GM18909 (cell line): ENCODE data around the gene SAE1.
"Not testable (repeated sequence)": the region's sequence is repeated elsewhere in the genome, so short reads cannot be mapped to it uniquely, and the experiment has no call there.

ENCODE experiments used
- ATAC-seq: cut with Tn5 transposase; IDR thresholded peaks from one replicate; pipeline ENCODE4 v1.9.1; 2021; ENCODE audit warnings: mild to moderate bottlenecking; ENCODE audit not compliant: unreplicated experiment, poor library complexity

SAE1 gene

DNA sequence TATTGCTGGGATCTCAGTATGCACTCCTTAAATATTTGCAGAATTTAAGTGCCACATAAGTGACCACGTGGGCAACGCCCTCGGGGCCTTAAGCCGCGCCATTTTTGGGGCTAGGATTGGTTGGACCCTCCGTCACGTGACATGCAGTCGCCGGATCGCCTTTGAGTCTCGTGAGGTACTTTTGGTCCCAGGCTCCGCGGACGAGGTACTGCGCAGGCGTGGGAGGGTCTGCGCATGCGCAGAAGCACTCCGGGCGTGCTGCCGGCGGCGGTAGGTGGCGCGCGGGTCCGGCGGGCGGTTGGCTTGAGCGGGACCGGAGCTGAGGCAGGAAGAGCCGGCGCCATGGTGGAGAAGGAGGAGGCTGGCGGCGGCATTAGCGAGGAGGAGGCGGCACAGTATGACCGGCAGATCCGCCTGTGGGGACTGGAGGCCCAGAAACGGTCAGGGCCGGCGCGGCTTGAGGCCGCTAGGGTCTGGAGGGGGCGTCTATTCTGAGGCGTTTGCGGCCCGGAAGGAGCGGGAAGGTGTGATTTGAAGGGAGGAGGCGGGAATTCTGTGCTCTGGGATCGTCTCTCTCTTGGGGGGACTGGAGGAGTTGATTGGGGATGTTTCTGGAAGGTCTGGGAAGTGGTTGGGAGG, at the start of gene SAE1:
TSS of gene SAE1 (plus strand) at position 247 of the 639 bp plus-strand sequence. CDS start at position 343, 96 bp downstream.
- ATAC-seq: peak; percentile 78

DNA sequence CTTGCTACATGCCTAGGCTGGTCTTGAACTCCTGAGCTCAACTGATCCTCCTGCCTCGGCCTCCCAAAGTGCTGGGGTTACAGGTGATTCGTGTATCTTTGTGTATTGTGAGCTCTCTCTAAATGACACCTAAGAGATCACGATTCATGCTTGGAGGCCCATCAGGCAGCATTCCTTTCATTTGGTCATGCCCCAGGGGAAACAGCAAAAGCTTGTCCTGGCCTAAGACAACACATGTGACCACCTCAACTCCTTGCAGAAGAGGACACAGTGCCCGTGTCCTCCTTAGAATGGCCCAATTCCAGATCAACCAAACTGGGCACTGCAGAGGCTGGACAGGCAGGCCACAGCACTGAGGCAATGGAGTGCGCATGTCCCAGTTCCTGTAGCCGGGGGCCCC, 49.5 kb upstream of the SAE1 start:
- ATAC-seq: no peak

DNA sequence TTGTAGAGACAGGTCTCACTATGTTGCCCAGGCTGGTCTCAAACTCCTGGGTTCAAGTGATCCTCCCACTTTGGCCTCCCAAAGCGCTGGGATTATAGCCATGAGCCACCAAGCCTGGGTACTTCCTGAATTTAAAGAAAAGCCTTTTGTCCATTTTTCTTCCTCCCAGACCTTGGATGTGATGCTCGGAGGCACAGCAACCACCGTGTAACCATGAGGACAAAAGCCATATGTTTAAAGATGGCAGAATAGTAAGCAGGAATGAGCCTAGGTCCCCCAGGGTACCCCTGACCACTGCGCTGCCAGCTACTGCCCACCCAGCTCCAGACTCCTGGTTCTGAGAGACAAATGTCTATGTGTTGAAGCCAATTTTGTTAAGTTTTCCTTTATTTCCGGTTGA, 48.1 kb upstream of the SAE1 start:
- ATAC-seq: no peak

DNA sequence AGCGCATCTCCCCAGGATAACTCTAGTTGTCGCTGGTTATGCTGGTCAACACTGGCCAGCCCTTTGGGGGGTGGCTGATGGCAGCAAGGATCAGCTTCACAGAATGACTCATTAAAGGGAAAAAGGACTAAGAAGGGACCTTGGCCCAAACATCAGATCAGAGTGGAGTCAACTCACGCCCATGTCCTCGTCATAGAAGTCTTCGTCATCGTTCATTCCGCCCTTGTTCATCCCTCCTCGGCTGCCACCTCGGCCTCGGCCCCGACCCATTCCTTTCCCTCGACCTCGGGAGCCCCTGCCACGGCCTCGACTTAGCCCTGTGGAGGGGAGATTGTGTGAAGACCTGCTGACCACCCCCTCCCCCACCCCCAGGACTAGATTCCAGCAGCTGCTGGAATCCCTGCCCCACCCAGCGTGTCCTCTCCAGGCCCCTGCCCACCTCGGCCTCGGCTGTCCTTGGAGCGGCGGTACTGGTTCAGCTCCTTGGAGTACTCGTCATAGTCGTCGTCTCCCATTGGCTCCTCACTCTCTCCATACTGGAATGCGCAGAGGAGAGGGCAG, 45.7 kb upstream of the SAE1 start:
- ATAC-seq: no peak

DNA sequence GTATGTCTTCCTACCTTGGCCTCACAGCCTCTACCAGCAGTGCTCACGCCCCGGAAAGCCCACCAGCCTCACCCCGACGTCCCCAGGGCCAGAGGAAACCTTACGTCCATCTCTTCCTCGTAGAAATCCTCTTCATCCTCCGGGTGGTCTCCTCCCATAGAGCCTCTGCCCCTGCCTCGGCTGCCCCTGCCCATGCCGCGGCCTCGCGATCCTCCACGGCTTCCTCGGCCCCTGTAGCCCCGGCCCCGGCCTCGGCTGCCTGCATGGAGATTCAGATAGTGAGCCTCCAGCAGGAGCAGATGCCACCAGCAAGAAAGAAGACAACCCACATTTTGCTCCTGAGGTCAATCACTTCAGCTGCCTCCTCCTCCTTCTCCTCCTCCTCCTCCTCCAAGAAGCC, 44.4 kb upstream of the SAE1 start:
- no peak for ATAC-seq

DNA sequence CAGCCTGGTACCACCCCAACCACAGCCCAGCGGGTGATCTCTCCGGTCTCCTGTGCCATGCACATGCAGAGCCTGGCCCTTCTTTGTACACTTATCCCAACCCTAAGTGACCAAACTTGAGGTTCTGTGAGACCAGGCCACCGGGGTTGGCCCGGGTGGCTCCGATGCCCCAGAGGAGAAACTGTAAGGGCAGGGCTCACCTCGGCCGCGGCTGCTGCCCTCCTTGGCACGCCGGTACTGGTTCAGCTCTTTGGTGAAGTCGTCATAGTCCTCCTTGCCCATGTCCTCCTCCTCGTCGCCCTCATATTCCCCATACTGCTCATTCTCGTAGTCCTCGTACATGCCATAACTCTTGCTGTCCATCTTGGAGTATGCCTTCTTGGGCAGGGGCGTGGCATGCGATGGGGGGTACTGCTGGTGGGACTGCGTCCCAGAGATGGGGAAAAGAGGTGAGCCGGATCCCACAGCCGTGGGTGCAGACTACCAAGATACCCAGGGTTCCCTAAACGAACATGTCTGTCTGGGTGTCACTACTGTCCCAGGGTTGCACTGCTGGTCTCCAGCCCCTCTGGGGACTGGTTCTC, 40.8 kb upstream of the SAE1 start:
- ATAC-seq: no peak

DNA sequence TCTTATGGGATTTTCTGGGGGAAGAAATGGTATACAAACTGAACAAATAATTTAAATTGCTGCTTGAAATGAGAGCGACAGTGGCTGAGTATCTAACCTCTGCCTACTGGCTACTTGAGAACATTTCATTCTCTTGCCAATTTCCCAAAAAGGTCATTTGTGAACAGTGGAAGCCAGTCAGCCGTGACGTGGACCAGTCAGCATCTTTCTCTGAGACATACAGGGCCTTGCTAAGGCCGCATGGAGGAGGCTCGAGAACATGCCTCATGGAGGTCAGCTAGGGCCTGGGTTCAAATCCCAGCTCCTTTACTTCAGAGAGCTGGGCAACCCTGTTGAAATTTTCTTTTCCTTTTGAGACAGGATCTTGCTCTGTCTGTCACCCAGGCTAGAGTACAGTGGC, 37.4 kb upstream of the SAE1 start:
- no peak for ATAC-seq

DNA sequence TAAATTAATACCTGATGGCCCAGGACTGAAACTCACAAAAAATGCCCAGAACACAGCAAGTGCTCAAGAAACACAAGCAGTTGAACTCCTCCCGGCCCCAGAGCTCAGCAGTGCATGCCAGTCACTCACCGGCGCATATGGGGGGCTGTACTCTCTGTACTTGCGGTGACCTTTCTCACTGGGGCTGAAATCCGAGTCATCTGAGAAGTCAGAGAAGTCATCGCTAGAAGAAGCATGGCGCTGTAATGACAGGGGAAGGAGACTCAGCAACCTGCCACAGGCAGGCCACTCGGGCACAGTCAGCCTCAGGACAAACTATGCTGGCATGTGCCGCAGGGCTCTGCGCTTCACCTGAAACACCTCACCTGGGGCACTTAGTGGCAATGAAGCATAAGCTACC, 36.8 kb upstream of the SAE1 start:
- no peak for ATAC-seq

DNA sequence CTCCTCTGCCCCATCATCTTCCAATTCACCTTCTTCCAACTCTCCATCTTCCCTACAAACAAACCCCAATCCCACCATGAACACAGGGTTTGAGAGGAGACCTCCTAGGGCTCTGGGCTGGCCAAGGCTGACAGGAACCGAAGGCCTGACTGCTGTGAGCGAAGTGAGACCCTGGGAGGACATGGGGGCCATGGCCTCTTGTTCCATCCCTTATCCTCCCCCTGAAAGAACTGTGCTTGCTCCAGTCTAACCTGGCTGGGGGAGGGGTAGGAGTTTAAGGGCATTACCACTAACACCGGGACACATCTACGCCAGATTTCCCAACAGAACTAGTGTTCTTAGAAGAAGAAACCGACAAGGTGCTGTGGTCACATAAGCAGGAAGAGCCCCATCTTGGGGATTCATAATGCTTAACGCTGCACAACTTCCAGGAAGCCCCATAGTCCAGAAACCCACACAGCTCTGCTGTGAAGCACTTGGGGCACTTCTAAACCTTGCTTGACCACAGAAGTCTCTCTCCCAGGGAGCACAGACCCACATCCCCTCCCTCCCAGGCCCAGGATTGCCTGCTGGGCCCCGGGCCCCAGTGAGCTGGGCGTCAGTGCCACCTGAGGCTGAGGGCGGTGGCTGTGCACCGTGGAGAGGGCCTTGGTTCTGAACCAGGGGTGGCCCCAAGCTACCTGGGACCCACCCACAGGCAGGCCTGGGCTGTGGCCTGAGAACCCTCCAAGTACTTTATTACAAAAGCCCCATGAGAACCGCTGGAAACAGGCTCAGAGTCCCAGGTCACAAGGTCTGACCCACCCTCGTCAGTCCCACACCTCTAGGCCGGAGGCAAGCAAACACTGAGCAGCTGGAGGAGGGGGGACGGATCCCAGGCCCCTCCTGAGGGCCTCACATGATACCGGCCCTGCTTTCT, 35.8 kb upstream of the SAE1 start:
- peak; percentile 46 for ATAC-seq

DNA sequence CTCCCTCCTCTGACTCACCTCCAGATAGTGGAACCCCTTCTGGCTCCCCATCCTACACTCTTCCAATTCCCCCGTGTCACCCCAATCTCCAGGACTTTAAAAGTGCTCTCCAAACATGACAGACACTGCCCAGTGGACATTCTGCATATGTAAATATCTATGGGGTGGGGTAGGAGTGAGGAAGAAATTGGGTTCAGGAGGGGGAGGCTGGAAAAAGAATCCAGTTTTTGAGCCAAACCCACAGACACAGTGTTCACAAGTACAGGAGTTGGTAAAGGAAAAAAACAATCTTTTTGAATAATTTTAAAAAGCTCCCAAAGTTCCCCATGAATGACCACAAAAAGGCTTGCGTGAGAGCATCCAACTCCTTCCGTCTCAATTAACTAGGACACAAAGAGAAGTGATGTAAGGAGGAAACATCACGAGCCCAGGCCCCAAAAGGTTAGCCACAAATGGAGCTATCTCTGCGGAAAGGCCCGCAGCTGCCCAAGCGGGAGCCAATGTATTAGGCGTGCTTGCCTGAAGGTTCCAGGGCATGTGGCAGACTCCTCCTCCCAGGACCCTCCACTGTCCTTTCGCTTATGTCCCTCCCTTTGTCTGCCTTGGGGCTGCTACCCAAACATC, 35.0 kb upstream of the SAE1 start:
- ATAC-seq: no peak

DNA sequence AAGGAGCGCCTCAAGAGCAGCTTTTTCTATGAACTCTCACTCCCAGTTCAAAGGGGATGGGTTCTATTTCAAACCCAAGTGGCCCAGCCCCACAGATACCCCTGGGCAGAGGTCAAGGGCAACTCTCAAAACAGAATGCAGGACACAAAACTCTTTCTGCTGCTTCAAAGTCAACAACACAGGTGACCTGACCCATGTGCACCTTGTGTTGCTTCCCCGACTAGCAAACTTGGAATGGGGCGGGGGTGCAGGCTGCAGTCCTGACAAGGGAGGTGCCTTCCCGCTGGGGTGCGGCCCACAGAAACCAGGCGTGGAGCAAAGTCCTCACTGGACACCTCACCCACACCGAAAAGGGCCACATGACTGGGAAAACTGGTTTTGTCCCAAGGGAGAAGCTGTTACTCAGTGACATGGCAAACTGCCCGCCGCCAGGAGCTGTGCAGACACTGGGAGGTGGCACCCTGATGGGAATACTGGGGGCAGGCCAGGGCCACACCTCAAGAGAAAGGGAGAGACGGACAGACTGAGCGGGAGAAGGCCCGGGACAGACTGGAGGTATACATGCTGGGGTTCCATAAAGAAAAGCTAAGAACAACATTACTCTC, 34.4 kb upstream of the SAE1 start:
- no peak for ATAC-seq

DNA sequence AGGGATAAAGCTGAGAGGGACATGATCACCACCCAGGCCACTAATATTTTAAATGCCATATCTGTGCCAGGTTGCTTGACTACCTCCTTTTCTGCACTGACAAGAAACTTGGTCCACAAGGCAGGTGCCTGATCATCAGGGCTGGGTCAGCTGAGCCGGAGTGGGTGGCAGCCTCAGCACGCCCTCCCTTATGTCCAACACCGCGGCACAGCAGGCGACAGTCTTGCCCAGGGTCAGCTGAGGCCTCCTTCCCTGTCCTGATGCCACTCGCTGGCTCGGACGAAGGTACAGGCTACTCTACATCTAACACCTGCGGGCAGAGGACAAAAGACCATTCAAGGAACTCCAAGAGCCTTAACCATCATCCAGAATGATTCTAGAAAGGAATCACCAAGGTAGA, 33.9 kb upstream of the SAE1 start:
- no peak for ATAC-seq

DNA sequence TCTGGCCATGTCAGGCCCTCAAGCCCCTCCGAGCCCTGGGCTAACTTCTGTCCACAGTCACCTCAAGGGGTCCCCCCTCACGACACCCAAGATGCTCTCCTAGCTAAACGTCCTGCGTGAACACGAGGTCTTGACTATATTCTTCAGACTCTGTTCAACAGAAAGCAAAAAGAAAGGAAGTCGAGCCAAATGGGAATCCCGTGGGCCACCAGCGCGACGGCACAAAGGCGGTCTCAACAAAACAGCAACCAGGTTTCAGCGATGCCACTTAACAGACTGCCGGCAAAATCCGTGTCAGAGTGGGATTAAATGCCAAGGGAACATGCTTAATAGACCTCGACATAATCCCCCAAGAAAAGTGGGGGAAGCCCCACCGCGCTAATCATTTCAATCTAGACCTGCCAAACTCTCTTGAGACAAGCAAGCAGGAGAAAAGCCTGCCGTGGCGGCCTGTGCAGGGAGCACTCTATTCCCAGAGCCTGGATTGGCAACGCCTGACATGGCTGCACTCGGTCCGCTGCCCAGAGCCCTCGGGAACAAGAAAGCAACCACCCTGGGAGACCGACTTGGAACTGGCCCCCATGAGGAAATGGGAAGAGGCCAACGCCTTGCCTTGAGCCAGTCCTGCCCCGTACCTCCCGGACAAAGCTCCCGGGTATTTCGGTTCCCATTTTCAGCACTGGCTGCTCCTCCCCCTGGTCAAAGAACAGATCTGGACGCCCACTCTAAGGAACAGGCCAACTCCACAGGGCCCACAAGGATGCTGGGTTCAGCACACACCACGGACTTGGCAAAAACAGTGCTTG, 33.0 kb upstream of the SAE1 start:
- ATAC-seq: no peak

DNA sequence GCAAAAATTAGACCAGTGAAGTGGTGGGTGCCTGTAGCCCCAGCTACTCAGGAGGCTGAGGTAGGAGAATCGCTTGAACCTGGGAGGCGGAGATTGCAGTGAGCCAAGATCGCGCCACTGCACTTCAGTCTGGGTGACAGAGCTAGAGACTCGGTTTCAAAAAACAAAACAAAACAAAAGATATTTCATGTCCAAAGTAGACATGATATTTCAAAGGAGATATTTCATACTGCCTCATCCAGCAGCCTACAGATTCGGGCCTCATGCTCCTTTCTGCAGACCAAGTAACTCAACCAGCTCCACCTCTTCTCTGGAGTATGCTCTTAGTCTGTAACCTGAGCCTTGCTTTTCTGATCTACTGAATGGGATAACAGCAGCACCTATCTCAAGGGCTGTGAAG, 32.0 kb upstream of the SAE1 start:
- ATAC-seq: no peak

DNA sequence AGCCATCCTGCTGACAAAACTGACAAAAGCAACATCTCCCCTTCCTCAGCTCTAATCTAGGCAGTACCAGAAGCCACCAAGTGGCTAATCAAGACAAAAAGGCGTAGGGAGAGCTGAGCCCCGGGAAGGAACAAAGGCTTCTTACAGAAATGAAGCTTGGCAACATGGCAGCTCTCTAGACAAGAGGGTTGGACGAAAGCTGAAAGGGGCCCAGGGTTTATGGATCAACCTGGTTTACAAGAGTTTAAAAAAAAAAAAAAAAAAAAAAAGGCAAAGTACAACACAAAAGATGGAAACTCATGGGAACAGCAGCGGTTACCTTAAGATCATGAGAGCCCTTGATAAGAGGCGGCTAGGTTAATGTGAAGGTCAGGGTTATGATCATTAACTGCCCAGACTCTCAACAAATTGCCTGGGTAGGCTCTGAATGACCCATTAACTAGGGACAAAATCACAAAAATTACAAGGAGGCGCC, 31.0 kb upstream of the SAE1 start:
- no peak for ATAC-seq

DNA sequence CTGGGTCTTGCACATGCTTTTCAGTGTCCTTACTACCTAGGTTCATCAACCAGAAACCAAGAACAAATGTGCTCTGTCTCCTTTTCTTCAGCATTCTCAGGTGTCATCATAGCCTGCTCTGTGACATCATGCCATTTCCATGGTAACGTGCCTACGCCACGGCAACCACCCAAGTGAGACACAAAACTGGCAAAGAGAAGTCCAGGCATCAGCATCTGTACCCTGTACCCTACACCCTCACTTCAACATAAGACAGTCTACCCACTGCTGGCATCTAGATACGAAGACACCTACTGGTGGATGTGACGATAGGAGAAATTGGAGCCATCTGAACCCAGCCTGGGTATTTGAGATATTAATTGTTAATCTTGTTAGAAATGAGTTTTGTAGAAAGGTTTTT, 30.3 kb upstream of the SAE1 start:
- no peak for ATAC-seq

DNA sequence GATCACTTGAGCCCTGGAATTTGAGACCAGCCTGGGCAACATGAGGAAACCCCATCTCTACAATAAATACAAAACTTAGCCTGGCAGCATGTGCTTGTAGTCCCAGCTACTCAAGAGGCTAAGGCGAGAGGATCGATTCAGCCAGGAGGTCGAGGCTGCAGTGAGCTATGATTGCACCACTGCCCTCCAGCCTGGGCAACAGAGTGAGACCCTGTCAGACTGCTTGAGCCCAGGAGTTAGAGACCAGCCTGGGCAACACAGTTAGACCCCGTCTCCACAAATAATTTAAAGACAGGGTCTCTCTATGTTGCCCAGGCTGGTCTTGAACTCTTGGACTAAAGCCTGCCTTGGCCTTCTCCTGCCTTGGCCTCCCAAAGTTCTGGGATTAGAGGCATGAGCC, 29.5 kb upstream of the SAE1 start:
- not testable (repeated sequence) for ATAC-seq

DNA sequence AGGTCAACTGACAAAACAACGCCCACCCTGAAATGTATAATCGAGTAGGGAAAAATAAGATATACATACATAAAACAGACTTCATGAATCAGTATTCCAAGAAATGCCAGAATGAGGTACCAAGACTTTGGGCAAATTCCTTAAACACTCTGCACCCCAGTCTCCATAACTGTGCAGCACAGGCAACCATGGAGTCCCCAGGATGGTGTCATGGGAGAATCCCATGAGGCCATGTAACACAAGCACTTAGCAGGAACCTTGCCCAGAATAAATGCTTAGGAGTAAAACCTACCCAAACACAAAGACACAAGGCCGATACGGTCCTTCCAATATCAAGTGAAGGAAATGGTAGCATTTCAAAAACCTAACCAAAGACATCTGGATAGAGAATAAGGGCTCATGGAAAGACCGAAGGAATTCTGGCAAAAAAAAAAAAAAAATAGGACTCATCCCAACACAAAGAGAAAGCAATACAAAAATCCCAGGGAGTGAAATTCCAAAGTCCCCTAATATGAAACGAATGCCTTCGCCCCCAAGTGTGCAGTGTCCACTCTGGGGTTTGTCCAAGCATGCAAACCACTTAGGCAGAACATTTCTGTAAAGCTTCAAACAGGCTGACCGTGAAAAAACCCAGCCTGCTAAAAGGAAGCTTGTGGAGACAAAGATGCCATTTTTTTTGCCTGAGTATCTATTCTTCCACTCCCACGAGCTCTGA, 28.1 kb upstream of the SAE1 start:
- no peak for ATAC-seq

DNA sequence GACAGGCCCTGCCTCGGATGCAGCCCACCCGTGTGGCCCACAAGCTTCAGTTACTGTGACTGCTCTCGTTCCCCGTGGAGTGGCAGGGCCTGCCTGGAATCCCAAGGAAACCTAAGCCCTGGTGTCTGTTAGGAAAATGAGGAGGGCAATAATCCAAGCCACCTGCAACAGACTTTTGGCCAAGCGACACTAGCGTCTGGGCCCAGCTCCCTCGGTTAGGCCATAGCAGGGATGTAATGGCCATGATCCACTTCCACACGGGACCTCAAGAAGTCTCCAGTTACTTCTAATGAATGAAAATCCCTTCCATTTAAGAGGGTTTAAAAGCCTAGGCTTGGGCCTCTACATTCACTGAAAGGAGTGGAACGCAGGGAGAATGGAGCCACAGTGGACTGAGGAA, 26.0 kb upstream of the SAE1 start:
- no peak for ATAC-seq
